Body of pancreas (tissue), 4 donors: ENCODE data around the gene USP14.
"Not testable (repeated sequence)": the region's sequence is repeated elsewhere in the genome, so short reads cannot be mapped to it uniquely, and the experiment has no call there.

ENCODE experiments used
- CTCF ChIP-seq, 7 experiments: fragments of 450-650 bp in 4 of 7; fragments of 200-600 bp in 3 of 7; sonication (generic) in 3 of 7; IDR thresholded peaks; one replicate each; pipeline ENCODE4 v1.5.1; 2016 to 2019; ENCODE audit warnings: antibody characterized with exemption in 7 of 7
- POLR2A ChIP-seq, 3 donors: fragments of 450-650 bp; IDR thresholded peaks; one replicate each; pipeline ENCODE4 v1.6.1; 2016; ENCODE audit warnings: antibody characterized with exemption in 3 of 3, mild to moderate bottlenecking in 2 of 3

- TF ChIP-seq POLR2A, CTCF (IDR thresholded peaks at IDR 0.05): not testable (repeated sequence)
Measured at GRCh38 chr18:108665-109063, 49.7 kb upstream of the USP14 start.
